Measurements from ENCODE around the gene DYNLRB2. TPM values are rescaled to one million over a fixed set of nuclear protein-coding genes. Genes with fewer than 3 reads are reported as not detected.

The DYNLRB2 gene
- total and polyA plus RNA-seq, 9 donors: 1.2 to 20.0 (median 2.0) TPM

DNA sequence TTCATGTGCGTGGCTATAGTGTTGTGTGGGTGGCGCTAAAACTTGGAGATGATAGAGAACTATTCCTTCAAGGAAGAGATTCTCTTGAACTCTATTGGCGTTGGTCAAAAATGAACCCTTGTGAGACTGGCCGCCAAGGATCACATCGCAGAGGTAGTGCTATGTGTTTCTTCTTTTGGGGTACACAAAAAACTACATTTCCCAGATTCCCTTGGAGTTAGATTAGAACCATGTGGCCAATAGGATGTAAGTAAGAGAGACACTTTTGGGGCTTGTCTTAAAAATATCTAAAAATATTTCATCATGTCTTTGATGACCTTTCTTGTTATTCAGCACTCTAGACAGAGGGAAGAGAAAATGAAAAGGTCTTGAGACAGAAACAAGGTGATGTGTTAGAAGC, 25.4 kb upstream of the DYNLRB2 start:
- intact Hi-C loops (cut with DNase I): no loop called here
- H3K27me3 ChIP-seq: no peaks in the 10 kb centered on the region
- no peak for TF ChIP-seq POLR2A (IDR thresholded peaks at IDR 0.05)
- TF ChIP-seq EP300 (IDR thresholded peaks at IDR 0.05): no peak
- TF ChIP-seq, protein P1, sequence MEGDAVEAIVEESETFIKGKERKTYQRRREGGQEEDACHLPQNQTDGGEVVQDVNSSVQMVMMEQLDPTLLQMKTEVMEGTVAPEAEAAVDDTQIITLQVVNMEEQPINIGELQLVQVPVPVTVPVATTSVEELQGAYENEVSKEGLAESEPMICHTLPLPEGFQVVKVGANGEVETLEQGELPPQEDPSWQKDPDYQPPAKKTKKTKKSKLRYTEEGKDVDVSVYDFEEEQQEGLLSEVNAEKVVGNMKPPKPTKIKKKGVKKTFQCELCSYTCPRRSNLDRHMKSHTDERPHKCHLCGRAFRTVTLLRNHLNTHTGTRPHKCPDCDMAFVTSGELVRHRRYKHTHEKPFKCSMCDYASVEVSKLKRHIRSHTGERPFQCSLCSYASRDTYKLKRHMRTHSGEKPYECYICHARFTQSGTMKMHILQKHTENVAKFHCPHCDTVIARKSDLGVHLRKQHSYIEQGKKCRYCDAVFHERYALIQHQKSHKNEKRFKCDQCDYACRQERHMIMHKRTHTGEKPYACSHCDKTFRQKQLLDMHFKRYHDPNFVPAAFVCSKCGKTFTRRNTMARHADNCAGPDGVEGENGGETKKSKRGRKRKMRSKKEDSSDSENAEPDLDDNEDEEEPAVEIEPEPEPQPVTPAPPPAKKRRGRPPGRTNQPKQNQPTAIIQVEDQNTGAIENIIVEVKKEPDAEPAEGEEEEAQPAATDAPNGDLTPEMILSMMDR (IDR thresholded peaks at IDR 0.05): no peak
- H3K27ac ChIP-seq: no peak overlapping the region
- 95 to 97% (median 96%) methylated on average over 5 of the region's 5 CpGs for WGBS, 3 donors
- no peak for DNase-seq
- H3K36me3 ChIP-seq: no peaks in the 10 kb centered on the region
- no peak overlapping the region for H3K4me3 ChIP-seq
- no peaks in the 10 kb centered on the region for H3K9me3 ChIP-seq
- peaks cover 1% of the 10 kb centered on the region for H3K4me1 ChIP-seq (ENCODE audit: insufficient read depth)

DNA sequence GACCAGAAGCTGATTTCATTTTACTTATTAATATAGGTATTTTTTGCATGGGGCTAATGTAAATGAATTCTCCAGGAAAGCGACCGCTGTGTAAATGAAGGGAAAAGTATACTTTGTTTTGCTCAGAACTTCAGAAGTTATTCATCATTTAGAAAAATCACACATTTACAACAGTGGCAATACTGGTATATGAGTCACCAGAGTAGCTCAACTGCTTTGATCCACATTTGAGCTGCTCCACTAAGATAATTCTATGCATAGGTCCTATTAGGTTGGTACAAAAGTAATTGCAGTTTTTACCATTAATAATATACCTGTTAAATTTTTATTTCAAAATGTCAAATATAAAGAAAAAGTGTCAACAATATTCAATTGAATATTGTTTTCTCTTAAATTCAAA, 22.9 kb upstream of the DYNLRB2 start:
- DNase-seq: no peak

DNA sequence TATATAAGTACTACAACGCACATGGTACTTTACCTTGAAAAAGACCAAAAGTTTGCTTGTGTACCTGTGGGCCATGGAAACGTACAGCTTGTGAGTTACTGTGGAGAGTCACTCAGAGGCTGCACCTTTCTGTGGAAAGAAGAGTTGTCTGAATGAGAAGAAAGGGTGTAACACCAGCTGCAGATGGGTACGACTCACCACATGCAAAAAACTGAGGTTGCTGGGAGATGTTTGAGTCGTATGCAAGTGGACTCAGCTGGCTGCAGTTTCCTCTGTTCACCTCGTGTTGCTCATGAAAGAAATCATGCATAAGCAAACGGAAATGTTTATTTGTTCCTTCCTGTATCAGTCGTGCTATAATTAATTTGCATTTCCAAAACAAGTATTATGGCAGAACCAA, 22.4 kb upstream of the DYNLRB2 start:
- WGBS, 3 donors: 33 to 41% (median 35%) methylated on average over 7 of the region's 7 CpGs
- no peak overlapping the region for H3K27ac ChIP-seq
- no peaks in the 10 kb centered on the region for H3K9me3 ChIP-seq
- peaks cover 1% of the 10 kb centered on the region for H3K4me1 ChIP-seq (ENCODE audit: insufficient read depth)
- H3K36me3 ChIP-seq: no peaks in the 10 kb centered on the region
- no peak for DNase-seq
- TF ChIP-seq POLR2A (IDR thresholded peaks at IDR 0.05) (no peak), EP300 (IDR thresholded peaks at IDR 0.05) (no peak)
- TF ChIP-seq, protein P1 (IDR thresholded peaks at IDR 0.05): no peak
- no peaks in the 10 kb centered on the region for H3K27me3 ChIP-seq
- no peak overlapping the region for H3K4me3 ChIP-seq
- intact Hi-C loops (cut with DNase I): no loop called here

More for the DNA sequence above, 22.9 kb upstream of the DYNLRB2 start:
- H3K4me3 ChIP-seq: no peak overlapping the region
- no peaks in the 10 kb centered on the region for H3K9me3 ChIP-seq
- intact Hi-C loops (cut with DNase I): no loop called here
- no peak overlapping the region for H3K27ac ChIP-seq
- WGBS, 3 donors: 91 to 94% (median 94%) methylated on average over 2 of the region's 2 CpGs
- TF ChIP-seq POLR2A (IDR thresholded peaks at IDR 0.05): no peak
- TF ChIP-seq, protein P1 (IDR thresholded peaks at IDR 0.05): no peak
- no peak for TF ChIP-seq EP300 (IDR thresholded peaks at IDR 0.05)
- H3K27me3 ChIP-seq: no peaks in the 10 kb centered on the region
- peaks cover 1% of the 10 kb centered on the region for H3K4me1 ChIP-seq (ENCODE audit: insufficient read depth)
- no peaks in the 10 kb centered on the region for H3K36me3 ChIP-seq

DNA sequence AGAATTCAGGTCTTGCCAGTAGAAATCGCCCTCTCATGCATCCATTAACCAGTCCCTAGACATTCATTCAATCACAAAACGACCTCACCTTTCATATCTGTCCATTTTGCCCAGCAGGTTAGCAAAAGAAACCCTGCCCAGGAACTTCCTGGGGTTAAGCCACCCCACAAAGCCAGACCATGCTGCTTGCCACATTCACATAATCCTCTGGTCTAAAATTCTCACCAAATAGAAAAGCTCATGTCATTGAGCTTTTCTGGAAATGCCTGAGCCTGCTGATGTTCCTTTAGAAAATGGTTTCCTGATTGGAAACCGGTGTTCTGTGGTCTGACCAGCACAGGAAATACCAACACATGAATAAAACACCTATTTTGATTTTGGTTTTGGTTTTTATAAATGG, 21.6 kb upstream of the DYNLRB2 start:
- Histone ChIP-seq H3K4me3 (no peak overlapping the region), H3K9me3 (no peaks in the 10 kb centered on the region), H3K4me1 (ENCODE audit: insufficient read depth) (no peaks in the 10 kb centered on the region), H3K36me3 (no peaks in the 10 kb centered on the region), H3K27me3 (no peaks in the 10 kb centered on the region), H3K27ac (no peak overlapping the region)
- intact Hi-C loops (cut with DNase I): no loop called here
- 69 to 77% (median 69%) methylated on average over 3 of the region's 3 CpGs for WGBS, 3 donors
- TF ChIP-seq EP300 (IDR thresholded peaks at IDR 0.05) (no peak), POLR2A (IDR thresholded peaks at IDR 0.05) (no peak)
- TF ChIP-seq, protein P1 (IDR thresholded peaks at IDR 0.05): no peak
- DNase-seq: no peak
